ENCODE data around the gene GALP.
"Not testable (repeated sequence)": the region's sequence is repeated elsewhere in the genome, so short reads cannot be mapped to it uniquely, and the experiment has no call there.

The GALP gene

GRCh38 chr19:56148955-56149655 is 26.7 kb upstream of the GALP start:
- DNase-seq, result not testable (repeated sequence)

DNA sequence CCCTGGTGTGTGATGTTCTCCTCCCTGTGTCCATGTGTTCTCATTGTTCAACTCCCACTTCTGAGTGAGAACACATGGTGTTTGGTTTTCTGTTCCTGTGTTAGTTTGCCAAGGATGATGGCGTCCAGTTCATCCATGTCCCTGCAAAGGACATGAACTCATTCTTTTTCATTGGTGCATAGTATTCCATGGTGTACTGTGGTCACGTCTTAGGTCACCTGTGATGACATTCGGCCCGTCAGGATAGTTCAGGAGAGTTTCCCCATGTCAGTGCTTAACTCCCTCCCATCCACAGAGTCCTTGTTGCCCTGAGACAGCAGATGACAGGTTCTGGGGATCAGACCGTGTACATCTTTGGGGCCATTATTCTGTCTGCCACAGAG is 26.2 kb upstream of the GALP start:
- no peak for DNase-seq

- no peak for DNase-seq
These were observed 25.4 kb upstream of the GALP start for GRCh38 chr19:56150358-56150757.

GRCh38 chr19:56152644-56153043 is 23.2 kb upstream of the GALP start:
- DNase-seq, result no peak

DNA sequence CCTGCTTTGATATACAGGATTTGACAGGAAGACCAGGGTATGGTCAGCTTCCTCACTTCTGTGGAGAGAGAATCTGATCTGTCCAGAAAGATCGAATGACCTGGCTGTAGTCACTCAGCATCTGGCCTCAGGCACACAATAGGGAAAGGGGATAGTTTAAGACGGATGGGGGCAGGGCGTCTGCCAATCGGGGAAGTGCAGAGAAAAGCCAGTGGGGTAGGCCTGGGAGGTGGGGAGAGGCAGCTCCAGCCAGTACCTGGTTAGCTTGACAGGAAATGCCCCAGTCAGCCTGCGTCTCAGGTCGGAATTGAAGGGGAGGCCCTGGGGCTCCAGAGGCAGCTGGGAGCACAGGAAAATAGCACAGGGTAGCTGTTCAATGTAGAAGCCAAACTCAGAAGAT is 22.3 kb upstream of the GALP start:
- DNase-seq, result no peak

- no peak for DNase-seq
These were observed 20.6 kb upstream of the GALP start for GRCh38 chr19:56155124-56155687.

DNA sequence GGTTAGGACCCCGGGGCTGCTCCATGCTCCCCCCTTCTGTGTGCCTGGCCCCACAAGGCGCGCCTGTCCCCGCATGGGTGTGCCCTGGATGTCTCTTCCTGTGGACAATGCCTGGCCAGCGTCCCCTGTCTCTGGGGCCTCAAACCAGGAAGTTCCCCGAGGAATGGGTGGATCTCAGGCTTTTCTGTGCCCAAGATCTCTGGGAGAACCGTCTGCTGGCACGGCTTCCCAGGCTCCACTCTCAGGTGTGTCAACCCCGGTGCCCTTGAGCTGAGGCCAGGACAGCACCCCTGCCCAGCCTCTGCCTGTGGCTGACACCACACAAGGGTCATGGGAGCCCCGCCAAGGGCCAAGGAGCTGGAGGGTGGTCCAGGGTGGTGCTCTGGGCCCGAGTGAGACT is 19.0 kb upstream of the GALP start:
- DNase-seq, result no peak

DNA sequence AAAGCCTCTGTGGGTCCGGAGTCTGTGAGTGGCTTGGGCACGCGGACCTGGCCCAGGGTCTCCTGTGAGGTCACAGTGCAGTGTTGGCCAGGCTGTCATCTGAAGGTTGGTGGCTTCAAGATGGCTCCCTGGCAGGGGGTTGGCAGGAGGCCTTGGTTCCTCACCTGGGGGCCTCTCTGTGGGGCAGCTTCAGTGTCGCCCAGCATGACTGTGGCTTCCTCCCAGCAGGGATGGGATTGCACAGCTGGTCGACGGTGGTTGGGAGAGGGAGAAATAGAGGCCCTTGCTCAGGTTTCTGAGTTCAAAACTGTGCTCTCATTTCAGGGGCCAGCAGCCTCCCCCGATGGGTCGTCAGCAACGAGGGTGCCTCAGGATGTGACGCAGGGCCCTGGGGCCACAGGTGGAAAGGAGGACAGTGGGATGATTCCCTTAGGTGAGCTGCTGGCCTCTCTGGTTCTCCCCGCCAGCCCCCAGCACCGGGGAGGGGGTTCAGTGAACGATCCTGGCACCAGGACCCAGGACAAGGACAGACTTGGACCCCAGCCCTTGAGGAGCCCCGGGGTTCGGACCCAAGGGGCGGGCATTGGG is 17.5 kb upstream of the GALP start:
- no peak for DNase-seq

GRCh38 chr19:56159009-56159559 is 16.7 kb upstream of the GALP start:
- no peak for DNase-seq

DNA sequence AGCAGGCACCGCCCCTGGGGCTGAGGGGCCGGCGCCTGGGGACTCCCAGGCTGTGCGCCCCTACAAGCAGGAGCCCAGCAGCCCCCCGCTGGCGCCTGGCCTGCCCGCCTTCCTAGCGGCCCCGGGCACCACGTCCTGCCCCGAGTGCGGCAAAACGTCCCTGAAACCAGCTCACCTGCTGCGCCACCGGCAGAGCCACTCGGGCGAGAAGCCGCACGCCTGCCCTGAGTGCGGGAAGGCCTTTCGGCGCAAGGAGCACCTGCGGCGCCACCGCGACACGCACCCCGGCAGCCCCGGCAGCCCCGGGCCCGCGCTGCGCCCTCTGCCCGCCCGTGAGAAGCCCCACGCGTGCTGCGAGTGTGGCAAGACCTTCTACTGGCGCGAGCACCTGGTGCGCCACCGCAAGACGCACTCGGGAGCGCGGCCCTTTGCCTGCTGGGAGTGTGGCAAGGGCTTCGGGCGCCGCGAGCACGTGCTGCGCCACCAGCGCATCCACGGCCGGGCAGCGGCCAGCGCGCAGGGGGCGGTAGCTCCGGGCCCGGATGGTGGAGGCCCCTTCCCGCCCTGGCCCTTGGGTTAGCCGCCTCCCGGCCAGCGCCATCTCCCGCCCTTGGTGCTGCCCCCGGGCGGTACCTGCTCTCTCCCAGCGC is 16.1 kb upstream of the GALP start:
- DNase-seq, result no peak

DNA sequence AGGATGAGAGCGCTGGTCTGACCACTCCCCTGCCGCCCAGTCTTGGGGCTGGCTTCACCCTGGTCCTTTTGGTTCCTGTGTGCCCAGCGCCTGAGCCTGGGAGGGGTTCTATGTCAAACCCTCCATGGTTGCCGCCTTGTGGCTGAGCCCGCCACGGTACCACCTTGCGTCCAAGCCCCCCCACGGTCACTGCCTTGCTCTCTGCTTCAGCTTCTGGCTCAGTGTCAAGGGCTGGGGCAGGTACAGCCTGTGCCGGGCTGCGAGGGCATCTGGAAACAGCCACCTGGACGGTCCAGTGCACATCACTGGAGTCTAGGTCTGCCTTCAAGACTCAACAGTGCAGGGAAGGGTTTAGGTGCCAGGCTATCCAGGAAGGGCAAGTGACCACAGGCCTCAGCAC is 14.3 kb upstream of the GALP start:
- DNase-seq, result no peak

DNA sequence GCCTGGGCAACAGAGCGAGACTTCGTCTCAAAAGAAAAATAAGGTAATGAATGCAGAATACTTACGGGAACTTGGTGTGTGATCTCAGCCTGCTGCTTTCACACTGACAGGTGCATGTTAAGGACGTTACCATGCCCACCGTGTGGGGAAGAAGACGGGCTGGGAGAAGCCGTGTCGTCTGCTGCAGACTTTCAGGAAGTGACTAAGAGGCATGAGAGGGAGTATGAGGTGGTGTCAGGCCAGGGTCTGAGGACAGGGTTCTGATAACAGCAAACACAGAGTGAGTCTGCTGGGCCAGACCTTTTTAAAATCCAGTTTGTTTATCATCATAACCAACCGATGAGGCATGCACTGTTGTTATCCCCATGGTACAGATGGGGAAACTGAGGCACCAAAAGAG is 13.6 kb upstream of the GALP start:
- no peak for DNase-seq

DNA sequence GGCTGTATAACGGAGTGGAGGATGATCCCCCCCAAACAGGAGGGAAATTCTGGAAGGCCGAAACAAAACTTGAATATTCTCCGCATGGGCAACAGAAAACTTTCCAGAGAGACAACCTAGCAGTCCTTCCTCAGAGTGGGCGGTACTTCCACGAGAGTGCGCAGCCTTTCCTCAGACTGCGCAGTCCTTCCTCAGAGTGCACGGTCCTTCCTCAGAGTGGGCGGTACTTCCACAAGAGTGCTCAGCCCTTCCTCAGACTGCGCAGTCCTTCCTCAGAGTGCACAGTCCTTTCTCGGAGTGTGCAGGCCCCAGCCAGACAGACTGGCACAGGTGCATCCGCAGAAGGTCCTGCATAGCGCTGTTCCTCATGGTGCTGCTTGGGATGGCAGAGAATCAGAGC is 12.7 kb upstream of the GALP start:
- no peak for DNase-seq

GRCh38 chr19:56167064-56167578 is 8.7 kb upstream of the GALP start:
- DNase-seq, result no peak

GRCh38 chr19:56170261-56170660 is 5.5 kb upstream of the GALP start:
- no peak for DNase-seq

GRCh38 chr19:56174086-56174485 is 1.7 kb upstream of the GALP start:
- no peak for DNase-seq

- no peak for DNase-seq
These were observed 1.3 kb upstream of the GALP start for GRCh38 chr19:56174550-56174949.

- not testable (repeated sequence) for DNase-seq
These were observed 502 bp downstream of the GALP start for GRCh38 chr19:56176310-56176709.

DNA sequence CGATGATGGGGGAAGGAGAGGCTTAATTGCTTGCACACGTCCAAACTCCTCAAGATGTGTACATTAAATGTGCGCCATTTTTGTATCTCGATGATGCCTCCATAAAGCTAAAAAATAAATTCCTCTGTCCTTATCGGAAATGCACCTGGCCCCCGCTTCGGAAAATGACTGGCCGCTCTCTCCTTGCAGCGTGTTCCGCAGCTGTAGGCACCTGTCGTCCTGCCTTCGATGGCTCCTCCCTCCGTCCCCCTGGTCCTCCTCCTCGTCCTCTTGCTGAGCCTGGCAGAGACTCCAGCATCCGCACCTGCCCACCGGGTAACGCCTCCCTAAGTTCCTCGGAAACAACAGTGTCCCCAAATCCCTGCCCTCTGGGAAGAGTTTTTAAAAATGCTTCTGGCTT is 1.1 kb downstream of the GALP start:
- DNase-seq, result no peak

- no peak for DNase-seq
These were observed 1.9 kb downstream of the GALP start for GRCh38 chr19:56177564-56178243.

- DNase-seq, result no peak
These were observed 14.0 kb downstream of the GALP start for GRCh38 chr19:56189785-56190184.

- no peak for DNase-seq
These were observed 15.3 kb downstream of the GALP start for GRCh38 chr19:56191115-56191514.

DNA sequence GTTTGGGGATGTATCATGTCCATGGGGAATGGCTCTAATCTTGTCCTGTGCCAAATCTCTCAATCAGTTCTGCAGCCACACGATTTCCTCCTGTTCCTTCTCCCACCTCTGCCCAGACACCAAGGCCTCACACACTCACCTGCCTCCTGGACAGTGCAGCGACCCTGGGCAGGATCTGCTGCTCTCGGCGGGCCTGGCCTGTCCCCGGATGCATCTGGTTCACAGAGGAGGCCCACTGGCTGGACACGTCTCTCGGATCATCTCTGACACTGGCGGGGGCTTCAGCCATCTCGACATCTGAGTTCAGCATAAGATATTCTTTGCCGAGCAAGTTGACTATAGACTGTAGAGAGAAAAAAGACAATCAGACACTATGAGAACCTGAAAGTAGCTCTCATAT is 15.9 kb downstream of the GALP start:
- DNase-seq, result no peak

Data from activated CD8-positive, alpha-beta memory T cell treated with anti-CD3 and anti-CD28 coated beads for 24 hours (primary cell).